IPS DF 19.7 (cell line): ENCODE results near the gene PRKCH.
"Not testable (repeated sequence)": the region's sequence is repeated elsewhere in the genome, so short reads cannot be mapped to it uniquely, and the experiment has no call there.

ENCODE experiments used
- DNase-seq: peaks from one replicate; pipeline ENCODE4 v3.0.0-alpha.2; 2013; ENCODE audit warnings: low read depth, low spot score

PRKCH gene

GRCh38 chr14:61453103-61453767, 131.9 kb downstream of the PRKCH start:
- DNase-seq: no peak

DNA sequence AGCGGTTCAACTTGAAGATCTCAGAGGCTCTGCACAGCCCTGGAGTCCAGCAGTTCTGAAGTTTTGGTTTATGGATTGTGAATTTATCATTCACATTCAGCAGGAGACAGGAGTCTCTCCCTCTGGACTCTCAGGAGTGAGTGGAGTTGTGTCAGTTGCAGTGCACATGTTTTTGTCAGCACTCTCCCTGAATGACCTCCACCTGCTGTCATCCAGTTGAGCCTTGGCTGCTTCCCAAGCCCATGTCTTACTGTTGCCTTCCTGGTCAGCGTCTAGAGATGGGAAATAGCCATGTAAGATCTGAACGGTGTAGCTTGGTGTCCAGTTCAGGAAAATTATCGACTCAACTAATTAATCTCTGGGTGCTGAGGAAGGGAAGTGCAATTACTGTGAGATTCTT, 133.2 kb downstream of the PRKCH start:
- no peak for DNase-seq

GRCh38 chr14:61455351-61455750, 134.0 kb downstream of the PRKCH start:
- DNase-seq: no peak

- no peak for DNase-seq
Measured at GRCh38 chr14:61456720-61457119, 135.3 kb downstream of the PRKCH start.

DNA sequence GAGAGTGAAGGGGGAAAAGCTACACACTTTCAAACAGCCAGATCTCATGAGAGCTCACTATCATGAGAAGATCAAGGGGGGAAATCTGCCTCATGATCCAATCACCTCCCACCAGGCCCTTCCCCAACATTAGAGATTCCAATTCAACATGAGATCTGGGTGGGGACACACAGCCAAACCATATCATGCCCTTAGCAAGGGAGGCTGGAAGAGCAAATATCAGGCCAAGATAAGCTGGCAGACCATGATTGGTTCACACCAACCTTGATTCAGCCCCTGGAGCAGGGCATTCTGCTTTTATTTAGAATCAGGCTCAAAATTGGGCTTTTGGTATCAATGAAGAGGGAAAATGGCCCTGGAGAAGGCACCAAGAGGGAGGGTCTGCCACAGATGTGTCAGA, 137.4 kb downstream of the PRKCH start:
- DNase-seq: no peak

DNA sequence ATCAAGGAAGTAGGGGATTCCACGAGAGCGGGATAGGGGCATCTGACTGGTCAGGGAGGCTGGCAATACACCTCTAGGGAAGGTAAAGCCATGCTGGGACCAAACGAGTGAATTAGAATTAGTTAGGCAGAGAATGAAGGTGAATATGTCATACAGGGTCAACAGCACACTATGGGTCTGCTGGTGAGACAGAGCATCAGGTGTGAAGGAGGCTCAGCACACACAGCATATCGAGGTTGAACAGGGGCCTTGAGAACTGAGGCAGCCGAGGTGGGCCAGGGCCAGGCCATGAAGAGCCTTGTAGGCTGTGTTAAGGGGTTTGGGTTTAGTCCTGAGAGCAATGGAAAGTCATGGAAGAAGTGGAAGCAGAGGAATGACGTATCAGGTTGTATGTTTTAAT, 137.8 kb downstream of the PRKCH start:
- no peak for DNase-seq

DNA sequence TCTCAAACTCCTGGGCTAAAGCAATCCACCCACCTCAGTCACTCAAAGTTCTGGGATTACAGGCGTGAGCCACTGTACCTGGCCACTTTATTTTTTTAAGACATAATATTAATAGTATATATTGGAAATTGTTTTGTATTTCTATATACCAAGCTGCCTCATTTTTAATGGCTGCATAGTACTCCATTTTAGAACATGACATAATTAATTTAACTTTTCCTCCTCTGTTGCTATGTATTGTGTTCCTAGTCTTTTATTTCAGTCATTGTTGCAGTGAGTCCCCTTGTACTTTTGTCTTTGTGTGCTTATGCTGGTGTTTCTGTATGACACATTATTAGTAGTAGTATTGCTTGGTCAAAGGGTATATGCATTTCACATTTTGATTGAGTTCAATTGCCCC, 138.7 kb downstream of the PRKCH start:
- DNase-seq: no peak

- DNase-seq: no peak
Measured at GRCh38 chr14:61460718-61461611, 139.6 kb downstream of the PRKCH start.

GRCh38 chr14:61461808-61462275, 140.5 kb downstream of the PRKCH start:
- DNase-seq: no peak

GRCh38 chr14:61462566-61463193, 141.3 kb downstream of the PRKCH start:
- DNase-seq: no peak

- no peak for DNase-seq
Measured at GRCh38 chr14:61463664-61464285, 142.4 kb downstream of the PRKCH start.

- DNase-seq: not testable (repeated sequence)
Measured at GRCh38 chr14:61464539-61465320, 143.4 kb downstream of the PRKCH start.

DNA sequence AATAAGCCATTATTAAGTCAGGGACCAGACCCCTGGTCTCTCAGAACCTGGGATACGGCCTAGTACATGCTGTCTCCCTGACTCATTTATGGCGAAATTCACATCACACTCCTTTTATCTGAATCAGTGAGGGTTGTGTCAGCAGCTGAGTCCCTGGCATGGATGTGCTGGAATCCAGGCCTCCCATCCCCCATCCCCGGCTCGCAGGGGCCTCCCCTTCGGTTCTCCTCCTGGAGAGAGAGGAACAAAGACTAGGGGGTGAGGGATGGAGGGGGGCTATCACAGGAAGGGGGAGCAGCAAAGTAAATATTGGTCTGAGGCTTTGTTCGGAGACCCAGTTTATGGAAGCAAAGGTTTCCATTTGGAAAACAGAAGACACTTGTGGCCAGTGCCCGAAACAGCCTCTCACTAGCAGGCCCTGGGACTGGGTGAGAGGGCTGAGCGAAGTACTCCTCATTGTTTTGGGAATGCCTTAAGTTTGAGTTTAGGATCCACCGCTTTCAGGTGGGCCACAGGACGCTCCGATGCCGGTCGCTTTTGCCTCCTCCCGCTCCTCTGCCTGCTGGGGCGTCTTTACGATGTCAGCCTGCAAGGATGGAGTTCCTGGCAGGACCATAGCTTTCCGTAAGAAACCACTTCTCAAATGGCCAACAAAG, 145.0 kb downstream of the PRKCH start:
- DNase-seq: no peak

- no peak for DNase-seq
Measured at GRCh38 chr14:61466905-61467280, 145.5 kb downstream of the PRKCH start.

DNA sequence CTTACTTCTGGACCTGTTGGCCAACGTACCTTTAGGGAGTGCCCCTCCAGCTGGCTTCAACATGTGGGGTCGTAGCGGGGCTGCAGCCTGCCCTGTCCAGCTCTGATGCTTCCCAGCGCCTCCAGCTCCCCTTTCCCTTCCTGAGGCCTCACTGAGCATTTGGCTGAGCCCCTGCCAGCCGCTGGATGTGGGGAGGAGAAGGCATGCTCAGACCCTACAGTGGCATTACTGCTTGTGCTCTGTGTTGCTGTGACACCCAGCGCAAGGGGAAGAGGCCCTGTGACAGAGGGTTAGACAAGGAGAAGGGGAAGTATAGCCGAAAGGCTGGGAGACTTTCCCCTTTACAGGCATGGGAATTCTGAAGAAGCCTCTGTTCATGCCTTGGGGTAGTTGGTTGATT, 145.9 kb downstream of the PRKCH start:
- DNase-seq: no peak

- DNase-seq: no peak
Measured at GRCh38 chr14:61468063-61468825, 146.9 kb downstream of the PRKCH start.

DNA sequence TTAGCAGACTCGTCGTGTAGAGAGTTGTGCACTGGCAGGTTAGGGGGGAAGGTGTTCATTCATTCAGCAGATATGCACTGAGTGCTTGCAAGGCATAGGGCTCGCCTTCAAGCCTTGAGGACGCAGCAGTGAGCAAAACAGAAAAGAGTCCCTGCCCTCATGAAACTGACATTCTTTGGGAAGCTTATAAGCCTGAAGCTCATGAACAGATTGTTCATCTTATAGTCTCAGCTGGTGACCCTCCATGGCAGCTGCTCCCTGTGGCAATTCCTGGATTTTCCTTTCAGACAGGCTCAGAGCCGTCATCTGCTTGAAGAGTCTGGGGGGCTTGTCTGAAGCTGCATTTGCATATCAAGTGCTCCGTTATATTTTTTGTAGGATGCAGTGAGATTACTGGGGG, 148.4 kb downstream of the PRKCH start:
- DNase-seq: no peak

GRCh38 chr14:61470261-61470960, 149.0 kb downstream of the PRKCH start:
- DNase-seq: no peak

GRCh38 chr14:61470961-61471293, 149.5 kb downstream of the PRKCH start:
- DNase-seq: no peak
